Fibroblast of mammary gland (primary cell): ENCODE data around the gene DOCK10.

Experiments
- DNase-seq: peaks from one replicate; pipeline ENCODE4 v3.0.0-alpha.2; 2010; ENCODE audit warnings: low read depth
- H3K4me3 ChIP-seq: 2 replicates; pipeline ENCODE4 v1.5.1; 2011; ENCODE audit warnings: low read depth, mild to moderate bottlenecking, low read length, moderate library complexity; ENCODE audit not compliant: control insufficient read depth
- TF ChIP-seq, protein P1 (sequence below): conservative IDR thresholded peaks from 2 replicates; pipeline ENCODE4 v1.5.1; 2011; ENCODE audit warnings: low read depth, low read length, inconsistent platforms; ENCODE audit not compliant: control insufficient read depth, insufficient read depth

Gene DOCK10

DNA sequence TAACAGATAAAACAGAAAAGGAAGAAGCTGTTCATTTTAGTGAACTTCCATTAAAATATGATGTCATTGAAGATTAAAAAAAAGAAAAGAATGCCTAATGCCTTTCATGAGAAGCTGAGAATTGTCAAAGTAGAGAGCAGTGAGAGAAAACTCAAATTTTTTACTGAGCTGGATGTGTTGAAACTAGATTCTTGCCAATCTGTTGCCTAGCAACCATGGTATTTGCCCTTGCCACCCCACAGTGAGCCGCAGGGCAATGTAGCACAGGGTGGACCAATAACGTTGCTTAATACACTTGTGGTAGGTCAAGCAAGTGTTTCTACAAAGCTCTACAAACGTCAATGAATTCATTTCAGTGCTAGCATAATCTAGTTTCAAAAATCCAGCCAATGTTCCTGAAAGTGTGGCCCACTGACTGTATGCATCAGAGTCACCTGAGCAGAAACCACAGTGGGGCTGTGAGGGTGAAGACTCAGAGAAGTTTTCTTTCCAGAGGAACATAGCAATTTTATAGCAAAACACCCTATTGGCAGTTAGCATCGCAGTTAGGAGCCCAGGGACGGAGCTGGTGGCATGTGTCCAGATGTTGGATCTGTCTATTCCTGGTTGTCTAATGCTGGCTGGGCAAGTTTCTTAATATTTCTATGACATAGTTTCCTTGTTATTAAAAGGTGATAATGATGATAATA, 132.2 kb downstream of the DOCK10 start:
- peak; percentile 81 for DNase-seq

DNA sequence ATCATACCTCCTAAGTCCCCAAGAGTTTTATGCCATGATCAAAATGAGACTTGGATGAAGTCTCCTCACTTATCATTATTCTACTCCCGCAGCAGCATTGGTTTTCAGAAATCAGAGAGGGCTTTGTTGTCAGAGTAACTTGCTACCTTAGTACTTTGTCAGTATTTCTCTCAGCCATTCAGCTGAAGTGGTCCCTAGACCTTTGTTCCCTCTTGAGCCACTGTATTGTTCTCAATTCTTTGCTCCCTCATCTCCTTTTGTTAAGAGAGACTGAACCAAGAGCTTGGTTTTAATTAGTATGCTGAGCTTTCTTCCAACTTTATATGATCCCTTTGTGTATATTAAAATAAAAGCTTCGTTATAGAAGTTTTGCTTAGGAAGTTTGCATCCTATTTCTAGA, 133.4 kb downstream of the DOCK10 start:
- DNase-seq: no peak
- TF ChIP-seq, protein P1, sequence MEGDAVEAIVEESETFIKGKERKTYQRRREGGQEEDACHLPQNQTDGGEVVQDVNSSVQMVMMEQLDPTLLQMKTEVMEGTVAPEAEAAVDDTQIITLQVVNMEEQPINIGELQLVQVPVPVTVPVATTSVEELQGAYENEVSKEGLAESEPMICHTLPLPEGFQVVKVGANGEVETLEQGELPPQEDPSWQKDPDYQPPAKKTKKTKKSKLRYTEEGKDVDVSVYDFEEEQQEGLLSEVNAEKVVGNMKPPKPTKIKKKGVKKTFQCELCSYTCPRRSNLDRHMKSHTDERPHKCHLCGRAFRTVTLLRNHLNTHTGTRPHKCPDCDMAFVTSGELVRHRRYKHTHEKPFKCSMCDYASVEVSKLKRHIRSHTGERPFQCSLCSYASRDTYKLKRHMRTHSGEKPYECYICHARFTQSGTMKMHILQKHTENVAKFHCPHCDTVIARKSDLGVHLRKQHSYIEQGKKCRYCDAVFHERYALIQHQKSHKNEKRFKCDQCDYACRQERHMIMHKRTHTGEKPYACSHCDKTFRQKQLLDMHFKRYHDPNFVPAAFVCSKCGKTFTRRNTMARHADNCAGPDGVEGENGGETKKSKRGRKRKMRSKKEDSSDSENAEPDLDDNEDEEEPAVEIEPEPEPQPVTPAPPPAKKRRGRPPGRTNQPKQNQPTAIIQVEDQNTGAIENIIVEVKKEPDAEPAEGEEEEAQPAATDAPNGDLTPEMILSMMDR: no peak
- H3K4me3 ChIP-seq: no peak overlapping the region

More for the DNA sequence above, 132.2 kb downstream of the DOCK10 start:
- TF ChIP-seq, protein P1: no peak
- no peak overlapping the region for H3K4me3 ChIP-seq

DNA sequence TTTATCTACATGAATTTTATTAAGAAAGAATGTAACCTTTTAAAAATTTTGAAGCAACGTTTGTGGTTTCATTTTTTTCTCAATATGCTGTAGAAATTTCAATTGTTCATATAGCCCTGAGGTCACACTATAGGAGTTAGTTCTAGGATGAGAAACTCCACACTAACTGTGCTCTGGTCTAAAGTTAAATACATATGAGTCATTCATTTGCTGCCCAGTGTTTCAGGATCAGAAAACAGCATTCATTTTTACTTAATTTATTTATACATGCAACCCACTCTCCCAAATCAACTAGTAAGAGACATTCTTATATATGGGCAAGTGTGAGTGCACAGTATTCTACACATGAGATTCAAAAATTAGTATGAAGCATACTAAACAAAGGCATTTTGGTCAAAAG, 137.9 kb downstream of the DOCK10 start:
- peak; percentile 59 for DNase-seq
- TF ChIP-seq, protein P1: no peak

DNA sequence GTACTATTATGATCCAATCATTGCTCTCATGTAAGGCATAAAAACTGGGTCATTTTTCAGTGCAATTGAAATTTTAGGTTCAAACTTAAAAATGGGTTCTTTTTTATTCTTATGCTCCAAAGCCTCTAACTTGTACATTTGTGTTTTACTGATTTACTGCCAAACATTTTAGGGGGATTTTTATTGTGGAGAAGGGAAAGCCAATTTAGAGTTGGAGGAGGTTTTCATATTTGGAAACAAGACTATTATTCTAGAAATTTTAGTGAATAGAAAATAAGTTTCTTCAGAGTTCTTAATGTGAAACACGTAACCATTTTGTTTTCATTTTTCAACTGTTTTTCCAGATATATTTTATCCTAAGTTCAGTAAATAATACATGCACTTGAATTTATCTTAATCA, 138.6 kb downstream of the DOCK10 start:
- DNase-seq: no peak
- TF ChIP-seq, protein P1: no peak
- H3K4me3 ChIP-seq: no peak overlapping the region

More for the DNA sequence above, 137.9 kb downstream of the DOCK10 start:
- no peak overlapping the region for H3K4me3 ChIP-seq

DNA sequence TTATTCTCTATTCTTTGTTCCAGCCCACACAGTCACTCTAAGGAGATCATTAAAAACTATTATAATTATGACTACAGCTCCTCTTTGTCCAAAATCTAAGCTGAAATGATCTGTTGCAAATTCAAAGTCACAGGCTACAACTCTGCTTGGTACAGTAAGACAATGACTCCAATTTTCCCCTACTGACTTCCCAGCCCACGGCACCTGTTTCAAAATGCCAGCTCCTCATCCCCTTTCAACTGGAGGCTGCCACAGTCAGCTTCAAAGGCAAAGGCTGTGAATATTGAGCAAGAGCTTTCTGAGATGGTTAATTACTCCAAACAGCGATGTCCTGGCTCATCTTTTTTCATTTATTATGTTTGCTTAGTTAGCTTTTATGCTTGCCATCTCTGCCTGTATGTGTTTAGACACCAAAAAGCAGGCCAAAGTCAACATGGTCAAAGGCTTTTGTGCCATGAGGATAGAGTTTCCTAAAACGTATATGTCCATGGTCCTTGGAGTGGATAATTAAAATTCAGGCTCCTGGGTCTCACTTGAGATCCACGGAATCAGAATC, 141.1 kb downstream of the DOCK10 start:
- H3K4me3 ChIP-seq: no peak overlapping the region
- DNase-seq: no peak
- TF ChIP-seq, protein P1: no peak

DNA sequence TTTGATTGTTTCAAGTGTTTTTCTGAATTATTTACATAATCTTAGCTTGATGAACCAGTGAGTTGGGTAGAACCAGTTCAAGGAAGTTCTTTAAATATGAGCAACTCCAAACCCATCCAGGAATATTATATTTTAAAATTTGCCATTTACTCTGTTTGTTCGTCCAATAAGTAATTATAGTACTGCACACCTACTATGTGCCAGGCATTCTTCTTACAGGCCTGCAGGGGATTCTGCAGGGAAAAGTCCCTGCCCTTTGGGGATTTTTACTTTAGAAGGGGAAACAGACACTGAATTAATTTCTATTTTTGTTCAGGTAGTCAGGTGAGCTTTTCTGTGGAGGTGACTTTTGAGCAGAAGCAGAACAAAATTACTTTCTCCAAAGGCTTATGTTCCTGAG, 146.9 kb downstream of the DOCK10 start:
- H3K4me3 ChIP-seq: no peak overlapping the region
- no peak for DNase-seq
- TF ChIP-seq, protein P1: no peak
